Panc1 (cell line): Measurements from ENCODE around the gene CCDC187. TPM values are rescaled to one million over a fixed set of nuclear protein-coding genes. Genes with fewer than 3 reads are reported as not detected.

Experiments
- ATAC-seq: fragments of 200-7000 bp; cut with Tn5 transposase; 2 replicates; pipeline ENCODE4 v1.9.1; 2020; ENCODE audit warnings: mild to moderate bottlenecking, moderate library complexity
- BruUV-seq: library from RNA; stranded (reverse); fragments of 400-500 nt; replicated peaks from 2 replicates; lab custom pipeline; 2021; lab: Mats Ljungman, UMichigan
- CTCF ChIA-PET: fragments of 300-600 bp; sonication (Branson Sonifier 250); formaldehyde crosslinking; loops from one replicate; lab custom pipeline; 2022; ENCODE audit warnings: antibody characterized with exemption; lab: Charles Lee
- POLR2A ChIA-PET: fragments of 300-600 bp; sonication (Branson Sonifier 250); formaldehyde crosslinking; loops from one replicate; lab custom pipeline; 2022; ENCODE audit warnings: antibody characterized with exemption; lab: Charles Lee
- DNase-seq: peaks from one replicate; pipeline ENCODE4 v3.0.0-alpha.2; 2010; ENCODE audit warnings: low read depth, low spot score
- H3K27ac ChIP-seq: 2 replicates; pipeline ENCODE4 v1.5.1; 2011; ENCODE audit warnings: mild to moderate bottlenecking, low read length, inconsistent platforms
- H3K27me3 ChIP-seq: fragments of 200-500 bp; sonication (Bioruptor generic); 2 replicates; pipeline ENCODE4 v1.6.0; 2014; ENCODE audit warnings: low read length, inconsistent platforms; ENCODE audit not compliant: control insufficient read depth, insufficient read depth
- H3K36me3 ChIP-seq: fragments of 200-500 bp; sonication (Bioruptor generic); 2 replicates; pipeline ENCODE4 v1.5.1; 2014; ENCODE audit warnings: inconsistent platforms, mild to moderate bottlenecking, low read length, moderate library complexity; ENCODE audit not compliant: control insufficient read depth, insufficient read depth
- H3K4me1 ChIP-seq: 2 replicates; pipeline ENCODE4 v1.5.1; 2011; ENCODE audit warnings: inconsistent platforms, mild to moderate bottlenecking, low read length, moderate library complexity; ENCODE audit not compliant: control insufficient read depth, insufficient read depth
- H3K4me3 ChIP-seq, 2 experiments: 2 replicates each; pipeline ENCODE4 v1.5.1; 2011 to 2012; ENCODE audit warnings: low read depth in 2 of 2, low read length in 2 of 2, mild to moderate bottlenecking in 2 of 2, inconsistent platforms in 1 of 2, moderate library complexity in 1 of 2
- H3K9me3 ChIP-seq: fragments of 200-500 bp; sonication (Bioruptor generic); 2 replicates; pipeline ENCODE4 v1.5.1; 2014; ENCODE audit warnings: low read depth, mild to moderate bottlenecking, inconsistent platforms, low read length, moderate library complexity; ENCODE audit not compliant: control insufficient read depth, insufficient read depth
- CTCF ChIP-seq: fragments of 450-650 bp; IDR thresholded peaks from 2 replicates; pipeline ENCODE4 v1.5.1; 2017; ENCODE audit warnings: mild to moderate bottlenecking
- POLR2AphosphoS5 ChIP-seq: IDR thresholded peaks from 2 replicates; pipeline ENCODE4 v1.6.1; 2012; ENCODE audit warnings: mild to moderate bottlenecking, low read depth, low read length, moderate library complexity
- REST ChIP-seq, 2 experiments: IDR thresholded peaks; 2 replicates each; pipeline ENCODE4 v1.6.1; 2011 to 2012; ENCODE audit warnings: low read depth in 2 of 2, control low read depth in 1 of 2, low read length in 1 of 2, mild to moderate bottlenecking in 1 of 2, moderate library complexity in 1 of 2; ENCODE audit not compliant: insufficient read depth in 1 of 2
- SIN3A ChIP-seq: IDR thresholded peaks from 2 replicates; pipeline ENCODE4 v1.6.1; 2012; ENCODE audit warnings: low read depth, mild to moderate bottlenecking, low read length, moderate library complexity, borderline replicate concordance; ENCODE audit not compliant: insufficient read depth
- TCF7L2 ChIP-seq: IDR thresholded peaks from 2 replicates; pipeline ENCODE4 v1.6.1; 2011; ENCODE audit warnings: mild to moderate bottlenecking, low read depth, low read length, inconsistent platforms
- in situ Hi-C: cut with HindIII; loops from 2 replicates; pipeline ENCODE4 v1.10.0; 2016; ENCODE audit warnings: low sequenced_read_pairs, low pct_unique_long_range_greater_than_20kb
- intact Hi-C: fragments of 100-400 bp; cut with micrococcal nuclease; formaldehyde crosslinking; loops from one replicate; pipeline ENCODE4 v1.10.0; 2022; ENCODE audit not compliant: unreplicated experiment
- total RNA-seq: library from RNA; stranded (reverse); gene quantifications from one replicate; pipeline ENCODE4 v1.2.1, GENCODE V29; 2021; ENCODE audit not compliant: unreplicated experiment

Gene CCDC187
- total RNA-seq, 1 experiment from 2014 or later = not detected

- ChIA-PET CTCF (no interaction called here), POLR2A (no interaction called here)
- no peaks in the 10 kb centered on the region for H3K9me3 ChIP-seq
- H3K4me1 ChIP-seq = no peaks in the 10 kb centered on the region
- H3K27ac ChIP-seq = no peak overlapping the region
- H3K36me3 ChIP-seq = no peaks in the 10 kb centered on the region
- DNase-seq (no peak), ATAC-seq (peak; percentile 37; the same call in 1 of the 2 replicates)
- H3K27me3 ChIP-seq = no peaks in the 10 kb centered on the region
- TF ChIP-seq SIN3A (no peak), CTCF (no peak), TCF7L2 (no peak), POLR2AphosphoS5 (no peak), REST (IDR thresholded peaks at IDR 0.05; ENCODE audit: insufficient read depth in 1 of 2, low read depth in 2 of 2, low read length in 1 of 2) (no peak)
- intact Hi-C loops = no loop called here
- in situ Hi-C loops = no loop called here
- no peak overlapping the region for H3K4me3 ChIP-seq
- BruUV-seq = no TSS peak
Measured at GRCh38 chr9:136275655-136276429, 28.1 kb downstream of the CCDC187 start.

GRCh38 chr9:136274786-136275654 is 28.9 kb downstream of the CCDC187 start:
- BruUV-seq = no TSS peak
- H3K27me3 ChIP-seq = no peaks in the 10 kb centered on the region
- no peak for ATAC-seq
- in situ Hi-C loops (no loop called here), intact Hi-C loops (no loop called here)
- CTCF ChIA-PET = no interaction called here
- DNase-seq = no peak
- H3K9me3 ChIP-seq = no peaks in the 10 kb centered on the region
- TF ChIP-seq CTCF = no peak
- TF ChIP-seq REST (IDR thresholded peaks at IDR 0.05; ENCODE audit: insufficient read depth in 1 of 2, low read depth in 2 of 2, low read length in 1 of 2) = no peak
- no peak for TF ChIP-seq TCF7L2
- TF ChIP-seq POLR2AphosphoS5 = no peak
- H3K4me1 ChIP-seq = no peaks in the 10 kb centered on the region
- POLR2A ChIA-PET = no interaction called here
- H3K27ac ChIP-seq = no peak overlapping the region
- H3K36me3 ChIP-seq = no peaks in the 10 kb centered on the region
- H3K4me3 ChIP-seq = no peak overlapping the region
